Cerebellar nuclear complex (tissue), 1 donor: ENCODE measurements around the gene DISC1.
"Not testable (repeated sequence)": the region's sequence is repeated elsewhere in the genome, so short reads cannot be mapped to it uniquely, and the experiment has no call there.

Experiments
- DNase-seq, 2 experiments: peaks; one replicate each; lab custom pipeline; 2025; lab: John Stamatoyannopoulos, UW

DISC1 gene

GRCh38 chr1:231636157-231636556 is 9.6 kb downstream of the DISC1 start:
- no peak for DNase-seq

GRCh38 chr1:231636922-231637321 is 10.3 kb downstream of the DISC1 start:
- DNase-seq = not testable (repeated sequence)

GRCh38 chr1:231638647-231639046 is 12.1 kb downstream of the DISC1 start:
- no peak for DNase-seq

GRCh38 chr1:231639819-231640218 is 13.2 kb downstream of the DISC1 start:
- DNase-seq = no peak

GRCh38 chr1:231641444-231641843 is 14.9 kb downstream of the DISC1 start:
- not testable (repeated sequence) for DNase-seq

GRCh38 chr1:231642061-231642460 is 15.5 kb downstream of the DISC1 start:
- DNase-seq = not testable (repeated sequence)

- no peak for DNase-seq
Observed at GRCh38 chr1:231642618-231643017, 16.0 kb downstream of the DISC1 start.

- DNase-seq = no peak
Observed at GRCh38 chr1:231643071-231643934, 16.7 kb downstream of the DISC1 start.

GRCh38 chr1:231643935-231644237 is 17.3 kb downstream of the DISC1 start:
- DNase-seq = no peak

GRCh38 chr1:231645634-231646033 is 19.0 kb downstream of the DISC1 start:
- not testable (repeated sequence) for DNase-seq

GRCh38 chr1:231646165-231646564 is 19.6 kb downstream of the DISC1 start:
- not testable (repeated sequence) for DNase-seq

- not testable (repeated sequence) for DNase-seq
Observed at GRCh38 chr1:231651621-231652260, 25.2 kb downstream of the DISC1 start.

GRCh38 chr1:231653632-231654031 is 27.0 kb downstream of the DISC1 start:
- DNase-seq = no peak

- DNase-seq = no peak
Observed at GRCh38 chr1:231656741-231657140, 30.2 kb downstream of the DISC1 start.

GRCh38 chr1:231658223-231658622 is 31.6 kb downstream of the DISC1 start:
- not testable (repeated sequence) for DNase-seq

GRCh38 chr1:231660198-231660597 is 33.6 kb downstream of the DISC1 start:
- DNase-seq = no peak

- DNase-seq = no peak
Observed at GRCh38 chr1:231663211-231663792, 36.7 kb downstream of the DISC1 start.

- no peak for DNase-seq
Observed at GRCh38 chr1:231665101-231665500, 38.5 kb downstream of the DISC1 start.

- DNase-seq = no peak
Observed at GRCh38 chr1:231665726-231666125, 39.1 kb downstream of the DISC1 start.

GRCh38 chr1:231666220-231666936 is 39.8 kb downstream of the DISC1 start:
- no peak for DNase-seq

- no peak for DNase-seq
Observed at GRCh38 chr1:231666937-231667608, 40.5 kb downstream of the DISC1 start.
